ENCODE measurements around the gene DGAT2. TPM values are rescaled to one million over a fixed set of nuclear protein-coding genes. Genes with fewer than 3 reads are reported as not detected.

The DGAT2 gene
- total and polyA plus RNA-seq, 2 donors from 2014 or later, result 1.4 to 7.0 TPM

GRCh38 chr11:75777461-75778110 lies 9.0 kb downstream of the DGAT2 start:
- no peak for TF ChIP-seq CTCF (IDR thresholded peaks at IDR 0.05; ENCODE audit: borderline replicate concordance, extremely low read depth, insufficient read depth)
- FAIRE-seq, result no peak
- no peak overlapping the region for H3K4me3 ChIP-seq (ENCODE audit: low read length in 3 of 3)
- no peaks in the 10 kb centered on the region for H3K27me3 ChIP-seq (ENCODE audit: control insufficient read depth, insufficient read depth, low read length)
- peak in 1 of 5 donors; percentile 43 for DNase-seq
- no peaks in the 10 kb centered on the region for H3K4me1 ChIP-seq (ENCODE audit: control insufficient read depth in 2 of 3, insufficient read depth in 2 of 3, low read depth in 1 of 3, low read length in 3 of 3)
- no peaks in the 10 kb centered on the region for H3K36me3 ChIP-seq (ENCODE audit: control insufficient read depth in 2 of 3, insufficient read depth in 3 of 3, low read length in 3 of 3)
- intact Hi-C loops (cut with DNase I), result no loop called here
- no peak overlapping the region for H3K27ac ChIP-seq (ENCODE audit: low read depth in 2 of 2, low read length in 2 of 2)
- no peaks in the 10 kb centered on the region for H3K9me3 ChIP-seq (ENCODE audit: control insufficient read depth in 2 of 3, insufficient read depth in 1 of 3, low read length in 3 of 3)
- H3K9ac ChIP-seq (ENCODE audit: low read length in 3 of 3), result no peak overlapping the region

- Histone ChIP-seq H3K4me1 (ENCODE audit: control insufficient read depth in 2 of 3, insufficient read depth in 2 of 3, low read depth in 1 of 3, low read length in 3 of 3) (no peaks in the 10 kb centered on the region), H3K27me3 (ENCODE audit: control insufficient read depth, insufficient read depth, low read length) (no peaks in the 10 kb centered on the region), H3K36me3 (ENCODE audit: control insufficient read depth in 2 of 3, insufficient read depth in 3 of 3, low read length in 3 of 3) (no peaks in the 10 kb centered on the region), H3K9ac (ENCODE audit: low read length in 3 of 3) (no peak overlapping the region), H3K27ac (ENCODE audit: low read depth in 2 of 2, low read length in 2 of 2) (no peak overlapping the region), H3K4me3 (ENCODE audit: low read length in 3 of 3) (no peak overlapping the region), H3K9me3 (ENCODE audit: control insufficient read depth in 2 of 3, insufficient read depth in 1 of 3, low read length in 3 of 3) (no peaks in the 10 kb centered on the region)
- intact Hi-C loops (cut with DNase I), result no loop called here
- TF ChIP-seq CTCF (IDR thresholded peaks at IDR 0.05; ENCODE audit: borderline replicate concordance, extremely low read depth, insufficient read depth), result no peak
- FAIRE-seq (no peak), DNase-seq (peak in 1 of 5 donors; percentile 43)
These were observed 10.4 kb downstream of the DGAT2 start for GRCh38 chr11:75778962-75779361.

- H3K4me3 ChIP-seq (ENCODE audit: low read length in 3 of 3), result no peak overlapping the region
- H3K9ac ChIP-seq (ENCODE audit: low read length in 3 of 3), result no peak overlapping the region
- H3K27ac ChIP-seq (ENCODE audit: low read depth in 2 of 2, low read length in 2 of 2), result no peak overlapping the region
- H3K27me3 ChIP-seq (ENCODE audit: control insufficient read depth, insufficient read depth, low read length), result no peaks in the 10 kb centered on the region
- no peaks in the 10 kb centered on the region for H3K9me3 ChIP-seq (ENCODE audit: control insufficient read depth in 2 of 3, insufficient read depth in 1 of 3, low read length in 3 of 3)
- DNase-seq (peak in 1 of 5 donors; percentile 39), FAIRE-seq (no peak)
- no peak for TF ChIP-seq CTCF (IDR thresholded peaks at IDR 0.05; ENCODE audit: borderline replicate concordance, extremely low read depth, insufficient read depth)
- no peaks in the 10 kb centered on the region for H3K36me3 ChIP-seq (ENCODE audit: control insufficient read depth in 2 of 3, insufficient read depth in 3 of 3, low read length in 3 of 3)
- intact Hi-C loops (cut with DNase I), result no loop called here
- H3K4me1 ChIP-seq (ENCODE audit: control insufficient read depth in 2 of 3, insufficient read depth in 2 of 3, low read depth in 1 of 3, low read length in 3 of 3), result no peaks in the 10 kb centered on the region
These were observed 11.4 kb downstream of the DGAT2 start for GRCh38 chr11:75779960-75780359.

- H3K4me3 ChIP-seq (ENCODE audit: low read length in 3 of 3), result no peak overlapping the region
- peak in 1 of 5 donors; percentile 47 for DNase-seq
- no peak for TF ChIP-seq CTCF (IDR thresholded peaks at IDR 0.05; ENCODE audit: borderline replicate concordance, extremely low read depth, insufficient read depth)
These were observed 12.3 kb downstream of the DGAT2 start for GRCh38 chr11:75780888-75781287.

More at GRCh38 chr11:75780888-75781287, 12.3 kb downstream of the DGAT2 start:
- peaks cover 0 to under 1% (median 0%) of the 10 kb centered on the region in 3 donors for H3K4me1 ChIP-seq (ENCODE audit: control insufficient read depth in 2 of 3, insufficient read depth in 2 of 3, low read depth in 1 of 3, low read length in 3 of 3)
- H3K9ac ChIP-seq (ENCODE audit: low read length in 3 of 3), result no peak overlapping the region
- H3K27me3 ChIP-seq (ENCODE audit: control insufficient read depth, insufficient read depth, low read length), result no peaks in the 10 kb centered on the region
- no peaks in the 10 kb centered on the region for H3K36me3 ChIP-seq (ENCODE audit: control insufficient read depth in 2 of 3, insufficient read depth in 3 of 3, low read length in 3 of 3)
- no peak overlapping the region for H3K27ac ChIP-seq (ENCODE audit: low read depth in 2 of 2, low read length in 2 of 2)
- FAIRE-seq, result no peak
- intact Hi-C loops (cut with DNase I), result no loop called here
- H3K9me3 ChIP-seq (ENCODE audit: control insufficient read depth in 2 of 3, insufficient read depth in 1 of 3, low read length in 3 of 3), result no peaks in the 10 kb centered on the region

Data from kidney (tissue), 14 donors.